MM.1S (cell line): ENCODE measurements around the gene ARID5A.

Source experiments
- EZH2 ChIP-seq: fragments of 300-600 bp; sonication (generic); optimal IDR thresholded peaks from 2 replicates; pipeline ENCODE3; 2017; ENCODE audit warnings: low read depth, mild to moderate bottlenecking, antibody characterized with exemption, low read length, mixed read lengths
- TF ChIP-seq, protein P1 (sequence below): fragments of 300-600 bp; sonication (generic); IDR thresholded peaks from 2 replicates; pipeline ENCODE4 v1.5.1; 2016; ENCODE audit warnings: antibody characterized with exemption, low read length, mixed read lengths

- no peak for TF ChIP-seq EZH2
- TF ChIP-seq, protein P1, sequence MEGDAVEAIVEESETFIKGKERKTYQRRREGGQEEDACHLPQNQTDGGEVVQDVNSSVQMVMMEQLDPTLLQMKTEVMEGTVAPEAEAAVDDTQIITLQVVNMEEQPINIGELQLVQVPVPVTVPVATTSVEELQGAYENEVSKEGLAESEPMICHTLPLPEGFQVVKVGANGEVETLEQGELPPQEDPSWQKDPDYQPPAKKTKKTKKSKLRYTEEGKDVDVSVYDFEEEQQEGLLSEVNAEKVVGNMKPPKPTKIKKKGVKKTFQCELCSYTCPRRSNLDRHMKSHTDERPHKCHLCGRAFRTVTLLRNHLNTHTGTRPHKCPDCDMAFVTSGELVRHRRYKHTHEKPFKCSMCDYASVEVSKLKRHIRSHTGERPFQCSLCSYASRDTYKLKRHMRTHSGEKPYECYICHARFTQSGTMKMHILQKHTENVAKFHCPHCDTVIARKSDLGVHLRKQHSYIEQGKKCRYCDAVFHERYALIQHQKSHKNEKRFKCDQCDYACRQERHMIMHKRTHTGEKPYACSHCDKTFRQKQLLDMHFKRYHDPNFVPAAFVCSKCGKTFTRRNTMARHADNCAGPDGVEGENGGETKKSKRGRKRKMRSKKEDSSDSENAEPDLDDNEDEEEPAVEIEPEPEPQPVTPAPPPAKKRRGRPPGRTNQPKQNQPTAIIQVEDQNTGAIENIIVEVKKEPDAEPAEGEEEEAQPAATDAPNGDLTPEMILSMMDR = no peak
Measured at GRCh38 chr2:96599941-96600340, 63.4 kb downstream of the ARID5A start.
